Breast epithelium (tissue), 4 donors: ENCODE results near the gene CNKSR3. TPM values are rescaled to one million over a fixed set of nuclear protein-coding genes. Genes with fewer than 3 reads are reported as not detected.

Experiments
- DNase-seq, 2 donors: peaks; one replicate each; pipeline ENCODE4 v3.0.0-alpha.2; 2019; ENCODE audit warnings: low spot score in 2 of 2
- H3K27ac ChIP-seq, 2 donors: fragments of 200-600 bp; sonication (generic) in 1 of 2; one replicate each; pipeline ENCODE4 v1.5.1; 2016 to 2019; ENCODE audit warnings: mild to moderate bottlenecking in 1 of 2
- H3K27me3 ChIP-seq, 2 donors: fragments of 200-600 bp; sonication (generic) in 1 of 2; one replicate each; pipeline versions ENCODE4 v1.5.1 to v1.6.0; 2017 to 2019; ENCODE audit warnings: control low read depth in 1 of 2, mild to moderate bottlenecking in 1 of 2
- H3K36me3 ChIP-seq: fragments of 200-600 bp; one replicate; pipeline ENCODE4 v1.5.1; 2019
- H3K4me1 ChIP-seq, 2 donors: fragments of 200-600 bp; sonication (generic); one replicate each; pipeline ENCODE4 v1.5.1; 2016 to 2019; ENCODE audit warnings: control low read depth in 1 of 2
- H3K4me3 ChIP-seq, 3 donors: fragments of 200-600 bp; sonication (generic); 1 replicate in 2 of 3; 2 replicates in 1 of 3; pipeline ENCODE4 v1.5.1; 2016 to 2019; ENCODE audit warnings: mild to moderate bottlenecking in 3 of 3, moderate library complexity in 2 of 3
- H3K9me3 ChIP-seq, 2 donors: fragments of 200-600 bp; sonication (generic) in 1 of 2; one replicate each; pipeline ENCODE4 v1.5.1; 2016 to 2019; ENCODE audit warnings: control low read depth in 1 of 2
- POLR2A ChIP-seq: fragments of 450-650 bp; IDR thresholded peaks from one replicate; pipeline ENCODE4 v1.6.1; 2016; ENCODE audit warnings: antibody characterized with exemption, mild to moderate bottlenecking, moderate library complexity
- POLR2AphosphoS5 ChIP-seq, 3 donors: sonication (generic); formaldehyde crosslinking; IDR thresholded peaks; one replicate each; pipeline ENCODE4 v1.6.1; 2017; ENCODE audit warnings: antibody characterized with exemption in 3 of 3
- intact Hi-C: fragments of 100-400 bp; cut with DNase I; formaldehyde crosslinking; loops from one replicate; pipeline ENCODE4 v1.15.1; 2023; ENCODE audit warnings: low total_unique reads
- total RNA-seq, 3 donors: library from RNA; depleted of rRNA; stranded (reverse); fragments of >200 nt; gene quantifications; one replicate each; pipeline ENCODE4 v1.1.0, GENCODE V29; 2016
- TF ChIP-seq, protein P1 (sequence below), 3 donors: fragments of 450-650 bp; IDR thresholded peaks; one replicate each; pipeline ENCODE4 v1.5.1; 2016 to 2017; ENCODE audit warnings: antibody characterized with exemption in 3 of 3, mild to moderate bottlenecking in 3 of 3, moderate library complexity in 3 of 3

The CNKSR3 gene
- total RNA-seq, 3 donors from 2014 or later: 2.1 to 8.6 (median 5.2) TPM

DNA sequence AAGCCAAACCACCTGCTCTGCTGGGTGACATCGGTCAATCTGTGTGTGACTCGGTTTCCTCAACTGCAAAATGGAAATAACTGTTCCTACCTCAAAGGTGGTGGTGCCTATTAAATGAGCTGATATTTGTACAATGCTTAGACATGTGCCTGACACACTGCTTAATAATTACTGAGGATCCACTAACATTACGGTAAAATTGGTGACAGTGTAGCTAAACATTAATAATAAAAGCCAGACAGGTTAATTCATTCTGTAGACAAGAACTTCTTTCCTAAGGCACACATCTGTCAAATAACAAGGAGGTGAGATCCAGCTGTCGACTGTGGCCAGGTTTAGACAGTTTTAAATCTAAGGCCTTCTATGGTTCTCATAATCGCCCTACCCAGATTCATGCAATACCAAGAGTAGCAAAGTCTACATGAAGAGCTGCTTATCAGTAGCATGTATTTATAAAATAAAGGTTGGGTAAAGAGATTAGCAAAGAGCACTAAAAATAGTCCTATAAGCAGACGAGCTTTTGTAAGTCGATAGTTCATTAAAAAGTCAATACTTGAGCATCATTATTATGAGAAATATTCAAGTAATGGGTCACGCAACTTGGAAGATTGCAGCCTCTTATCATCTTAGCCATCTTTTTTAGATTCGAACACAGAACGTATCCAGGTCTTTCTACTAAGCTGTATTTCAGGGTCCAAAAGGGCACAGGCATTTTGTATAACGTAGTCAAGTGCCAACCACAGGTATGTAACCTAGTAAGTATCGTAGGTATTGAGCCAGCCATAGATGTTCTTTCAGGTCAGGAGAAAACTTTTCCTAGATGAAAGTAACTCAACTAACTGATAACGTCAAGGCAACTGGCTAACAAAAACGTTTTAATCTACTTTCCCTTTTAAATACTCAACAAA lies 3.2 kb downstream of the CNKSR3 start:
- no peaks in the 10 kb centered on the region for H3K27me3 ChIP-seq
- no peaks in the 10 kb centered on the region for H3K9me3 ChIP-seq
- intact Hi-C loops: no loop called here
- no peak overlapping the region for H3K27ac ChIP-seq
- no peaks in the 10 kb centered on the region for H3K36me3 ChIP-seq
- DNase-seq: no peak
- no peak overlapping the region for H3K4me3 ChIP-seq
- H3K4me1 ChIP-seq: no peaks in the 10 kb centered on the region
- no peak for TF ChIP-seq POLR2A
- TF ChIP-seq POLR2AphosphoS5 (IDR thresholded peaks at IDR 0.05): no peak
- TF ChIP-seq, protein P1, sequence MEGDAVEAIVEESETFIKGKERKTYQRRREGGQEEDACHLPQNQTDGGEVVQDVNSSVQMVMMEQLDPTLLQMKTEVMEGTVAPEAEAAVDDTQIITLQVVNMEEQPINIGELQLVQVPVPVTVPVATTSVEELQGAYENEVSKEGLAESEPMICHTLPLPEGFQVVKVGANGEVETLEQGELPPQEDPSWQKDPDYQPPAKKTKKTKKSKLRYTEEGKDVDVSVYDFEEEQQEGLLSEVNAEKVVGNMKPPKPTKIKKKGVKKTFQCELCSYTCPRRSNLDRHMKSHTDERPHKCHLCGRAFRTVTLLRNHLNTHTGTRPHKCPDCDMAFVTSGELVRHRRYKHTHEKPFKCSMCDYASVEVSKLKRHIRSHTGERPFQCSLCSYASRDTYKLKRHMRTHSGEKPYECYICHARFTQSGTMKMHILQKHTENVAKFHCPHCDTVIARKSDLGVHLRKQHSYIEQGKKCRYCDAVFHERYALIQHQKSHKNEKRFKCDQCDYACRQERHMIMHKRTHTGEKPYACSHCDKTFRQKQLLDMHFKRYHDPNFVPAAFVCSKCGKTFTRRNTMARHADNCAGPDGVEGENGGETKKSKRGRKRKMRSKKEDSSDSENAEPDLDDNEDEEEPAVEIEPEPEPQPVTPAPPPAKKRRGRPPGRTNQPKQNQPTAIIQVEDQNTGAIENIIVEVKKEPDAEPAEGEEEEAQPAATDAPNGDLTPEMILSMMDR (IDR thresholded peaks at IDR 0.05): no peak

DNA sequence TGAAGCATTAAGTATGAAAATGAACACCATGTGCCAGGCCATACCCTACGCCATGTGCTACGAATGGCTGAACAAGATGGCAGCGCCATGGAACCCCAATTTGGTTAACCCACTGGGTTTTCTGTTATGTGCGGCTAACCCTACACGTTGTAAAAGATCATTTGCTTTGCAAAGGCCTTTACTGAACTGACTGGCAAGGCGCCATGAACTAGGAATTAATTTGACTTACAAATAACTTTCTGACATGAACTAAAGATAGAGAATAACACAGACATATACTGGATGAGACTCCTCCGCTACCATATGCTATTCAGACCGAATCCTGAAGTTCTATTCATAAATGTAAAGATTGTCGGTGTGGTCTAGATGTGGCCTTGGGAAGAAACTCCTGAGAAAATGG lies 3.9 kb downstream of the CNKSR3 start:
- H3K27me3 ChIP-seq: no peaks in the 10 kb centered on the region
- H3K36me3 ChIP-seq: no peaks in the 10 kb centered on the region
- no peak overlapping the region for H3K27ac ChIP-seq
- H3K4me3 ChIP-seq: no peak overlapping the region
- intact Hi-C loops: no loop called here
- TF ChIP-seq, protein P1 (IDR thresholded peaks at IDR 0.05): no peak
- TF ChIP-seq POLR2A: no peak
- no peaks in the 10 kb centered on the region for H3K9me3 ChIP-seq
- no peaks in the 10 kb centered on the region for H3K4me1 ChIP-seq
- DNase-seq: no peak

DNA sequence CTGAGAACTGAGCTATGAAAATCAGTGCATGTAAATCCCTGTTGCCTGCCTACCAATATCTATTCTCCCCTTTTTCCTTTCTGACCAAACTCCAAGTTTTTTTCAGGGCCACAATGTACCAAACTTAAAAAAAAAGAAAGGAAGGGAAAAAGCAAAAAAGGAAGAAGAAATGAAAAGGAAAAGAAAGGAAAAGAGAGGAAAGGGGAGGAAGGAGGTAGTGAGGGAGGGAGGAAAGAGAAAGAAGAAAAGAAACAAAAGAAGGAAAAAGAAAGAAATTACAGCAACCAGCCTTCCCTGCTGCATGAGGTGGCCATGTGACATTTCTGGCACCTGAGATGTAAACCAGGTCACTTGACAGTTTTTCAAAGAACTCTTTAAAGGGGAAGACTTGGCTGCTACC lies 4.4 kb downstream of the CNKSR3 start:
- no peak overlapping the region for H3K4me3 ChIP-seq
- intact Hi-C loops: no loop called here
- no peaks in the 10 kb centered on the region for H3K27me3 ChIP-seq
- no peaks in the 10 kb centered on the region for H3K36me3 ChIP-seq
- TF ChIP-seq, protein P1 (IDR thresholded peaks at IDR 0.05): no peak
- no peak for TF ChIP-seq POLR2A
- no peak for TF ChIP-seq POLR2AphosphoS5 (IDR thresholded peaks at IDR 0.05)
- no peak for DNase-seq
- H3K9me3 ChIP-seq: no peaks in the 10 kb centered on the region
- no peaks in the 10 kb centered on the region for H3K4me1 ChIP-seq
- no peak overlapping the region for H3K27ac ChIP-seq

DNA sequence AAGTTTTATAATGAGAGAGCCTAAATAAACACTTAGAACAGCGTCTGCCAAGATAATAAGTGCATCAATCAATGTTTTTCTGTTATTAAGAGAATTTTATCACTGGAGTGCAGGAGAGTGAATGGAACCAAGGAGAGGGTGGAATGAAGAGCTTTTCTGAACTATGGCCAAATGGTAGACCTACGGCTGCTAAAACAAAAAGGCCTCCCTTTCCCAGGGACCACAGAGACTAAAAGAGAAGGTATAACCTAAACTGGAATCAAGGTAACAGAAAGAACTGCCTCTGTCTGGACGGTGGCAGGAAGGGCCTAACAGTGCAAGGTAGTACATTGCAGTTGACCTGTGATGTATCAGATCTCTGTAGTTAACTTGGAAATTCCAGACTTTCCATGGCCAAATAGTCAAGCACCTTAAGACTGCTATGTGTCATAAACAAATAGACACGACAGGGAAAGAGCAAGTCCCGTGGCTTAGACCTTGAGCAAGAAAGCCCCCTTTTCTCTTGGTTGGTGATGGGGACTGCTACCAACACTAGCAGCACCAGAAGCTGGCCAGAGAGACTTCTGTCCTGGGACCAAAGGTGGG lies 5.5 kb downstream of the CNKSR3 start:
- Histone ChIP-seq H3K27me3 (no peaks in the 10 kb centered on the region), H3K9me3 (no peaks in the 10 kb centered on the region), H3K36me3 (no peaks in the 10 kb centered on the region), H3K27ac (no peak overlapping the region), H3K4me1 (no peaks in the 10 kb centered on the region), H3K4me3 (no peak overlapping the region)
- DNase-seq: no peak
- no peak for TF ChIP-seq POLR2AphosphoS5 (IDR thresholded peaks at IDR 0.05)
- no peak for TF ChIP-seq POLR2A
- TF ChIP-seq, protein P1 (IDR thresholded peaks at IDR 0.05): no peak
- intact Hi-C loops: no loop called here

DNA sequence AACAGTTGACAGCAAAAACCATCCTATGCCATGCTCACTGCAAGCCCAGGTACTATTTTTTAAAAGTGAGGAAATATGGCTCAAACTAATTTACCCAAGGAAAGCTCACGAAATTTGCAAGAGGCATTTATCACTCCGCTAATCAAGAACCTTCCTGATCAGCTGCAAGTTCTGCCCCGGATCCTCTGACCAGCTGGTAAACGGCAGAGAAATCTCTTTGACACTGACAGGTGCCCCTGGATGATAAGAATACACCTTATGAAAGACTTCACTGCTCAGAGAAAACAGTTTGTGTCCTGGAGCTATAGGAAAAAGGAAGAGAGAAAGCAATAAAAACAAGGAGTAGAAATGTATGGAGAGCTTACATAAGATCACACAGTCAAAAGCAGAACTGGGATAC lies 6.4 kb downstream of the CNKSR3 start:
- no peak overlapping the region for H3K4me3 ChIP-seq
- H3K27me3 ChIP-seq: no peaks in the 10 kb centered on the region
- intact Hi-C loops: no loop called here
- DNase-seq: no peak
- no peaks in the 10 kb centered on the region for H3K9me3 ChIP-seq
- H3K27ac ChIP-seq: no peak overlapping the region
- H3K4me1 ChIP-seq: no peaks in the 10 kb centered on the region
- H3K36me3 ChIP-seq: no peaks in the 10 kb centered on the region
- TF ChIP-seq POLR2A (no peak), POLR2AphosphoS5 (IDR thresholded peaks at IDR 0.05) (no peak)
- TF ChIP-seq, protein P1 (IDR thresholded peaks at IDR 0.05): no peak
